WTC11 (cell line): ENCODE measurements around the gene HRH3. TPM values are rescaled to one million over a fixed set of nuclear protein-coding genes. Genes with fewer than 3 reads are reported as not detected.

Source experiments
- ATAC-seq: fragments of 200-7000 bp; cut with Tn5 transposase; 2 replicates; pipeline ENCODE4 v1.10.0; 2021; ENCODE audit warnings: mild to moderate bottlenecking, moderate library complexity
- CTCF ChIA-PET: fragments of 300-600 bp; sonication (Branson Sonifier 250); formaldehyde crosslinking; loops from one replicate; lab custom pipeline; 2021; ENCODE audit warnings: antibody characterized with exemption; lab: Charles Lee
- POLR2A ChIA-PET: fragments of 350-600 bp; sonication (Branson Sonifier 250); formaldehyde crosslinking; loops from one replicate; lab custom pipeline; 2021; ENCODE audit warnings: antibody characterized with exemption; lab: Charles Lee
- DNase-seq: peaks from one replicate; pipeline ENCODE4 v3.0.0; 2021; ENCODE audit warnings: low spot score
- H3K27ac Mint-ChIP-seq: 2 replicates; pipeline ENCODE4 v1.8.0; 2021; ENCODE audit warnings: mixed read lengths
- H3K27me3 Mint-ChIP-seq: 2 replicates; pipeline ENCODE4 v1.8.0; 2021; ENCODE audit warnings: low read depth, mild to moderate bottlenecking, moderate library complexity, mixed read lengths
- H3K36me3 Mint-ChIP-seq: 2 replicates; pipeline ENCODE4 v1.8.0; 2021; ENCODE audit warnings: mixed read lengths
- H3K4me1 Mint-ChIP-seq: 2 replicates; pipeline ENCODE4 v1.8.0; 2022; ENCODE audit warnings: mixed read lengths
- H3K4me3 Mint-ChIP-seq: 2 replicates; pipeline ENCODE4 v1.8.0; 2021; ENCODE audit warnings: mild to moderate bottlenecking, moderate library complexity, mixed read lengths
- H3K9me3 Mint-ChIP-seq: 2 replicates; pipeline ENCODE4 v1.8.0; 2021; ENCODE audit warnings: mixed read lengths
- ARID4B ChIP-seq: sonication (generic); formaldehyde crosslinking; IDR thresholded peaks from 2 replicates; pipeline ENCODE4 v1.8.0; 2023; ENCODE audit warnings: missing genetic modification reagents, mild to moderate bottlenecking, borderline replicate concordance
- ATF1 ChIP-seq: sonication (generic); formaldehyde crosslinking; IDR thresholded peaks from 2 replicates; pipeline ENCODE4 v1.8.1; 2023; ENCODE audit warnings: mild to moderate bottlenecking, moderate library complexity, missing genetic modification reagents
- ETV6 ChIP-seq: sonication (generic); formaldehyde crosslinking; IDR thresholded peaks from 2 replicates; pipeline ENCODE4 v1.8.1; 2022; ENCODE audit warnings: mild to moderate bottlenecking, missing genetic modification reagents
- IRF2 ChIP-seq: sonication (generic); formaldehyde crosslinking; IDR thresholded peaks from 2 replicates; pipeline ENCODE4 v1.8.0; 2022; ENCODE audit warnings: low read depth, missing genetic modification reagents, borderline replicate concordance
- JUN ChIP-seq: sonication (generic); formaldehyde crosslinking; IDR thresholded peaks from 2 replicates; pipeline ENCODE4 v1.8.0; 2023; ENCODE audit warnings: mild to moderate bottlenecking, missing genetic modification reagents
- OVOL2 ChIP-seq: fragments of 250-450 bp; sonication (Bioruptor Pico); IDR thresholded peaks from 2 replicates; pipeline ENCODE4 v1.9.0; 2021; ENCODE audit warnings: mild to moderate bottlenecking, borderline replicate concordance
- PREB ChIP-seq: sonication (generic); formaldehyde crosslinking; IDR thresholded peaks from 2 replicates; pipeline ENCODE4 v1.8.1; 2022; ENCODE audit warnings: mild to moderate bottlenecking, missing genetic modification reagents, moderate library complexity, borderline replicate concordance
- SOX15 ChIP-seq: fragments of 250-450 bp; sonication (Bioruptor Pico); IDR thresholded peaks from 2 replicates; pipeline ENCODE4 v1.9.0; 2021; ENCODE audit warnings: mild to moderate bottlenecking
- total RNA-seq: library from RNA; stranded (reverse); gene quantifications from 3 replicates; pipeline ENCODE4 v1.2.3, GENCODE V29; 2021
- TF ChIP-seq, protein P1 (sequence below): fragments of 250-450 bp; sonication (Bioruptor Pico); IDR thresholded peaks from 2 replicates; pipeline ENCODE4 v1.9.0; 2021; ENCODE audit warnings: mild to moderate bottlenecking, borderline replicate concordance
- TF ChIP-seq, protein P2 (sequence below): fragments of 250-450 bp; sonication (Bioruptor Pico); IDR thresholded peaks from 2 replicates; pipeline ENCODE4 v1.8.0; 2021; ENCODE audit warnings: mild to moderate bottlenecking
- TF ChIP-seq, protein P3 (sequence below): sonication (generic); formaldehyde crosslinking; IDR thresholded peaks from 2 replicates; pipeline ENCODE4 v1.8.0; 2022; ENCODE audit warnings: missing genetic modification reagents

HRH3 gene
- total RNA-seq, 1 experiment from 2014 or later, result 3.3 TPM

DNA sequence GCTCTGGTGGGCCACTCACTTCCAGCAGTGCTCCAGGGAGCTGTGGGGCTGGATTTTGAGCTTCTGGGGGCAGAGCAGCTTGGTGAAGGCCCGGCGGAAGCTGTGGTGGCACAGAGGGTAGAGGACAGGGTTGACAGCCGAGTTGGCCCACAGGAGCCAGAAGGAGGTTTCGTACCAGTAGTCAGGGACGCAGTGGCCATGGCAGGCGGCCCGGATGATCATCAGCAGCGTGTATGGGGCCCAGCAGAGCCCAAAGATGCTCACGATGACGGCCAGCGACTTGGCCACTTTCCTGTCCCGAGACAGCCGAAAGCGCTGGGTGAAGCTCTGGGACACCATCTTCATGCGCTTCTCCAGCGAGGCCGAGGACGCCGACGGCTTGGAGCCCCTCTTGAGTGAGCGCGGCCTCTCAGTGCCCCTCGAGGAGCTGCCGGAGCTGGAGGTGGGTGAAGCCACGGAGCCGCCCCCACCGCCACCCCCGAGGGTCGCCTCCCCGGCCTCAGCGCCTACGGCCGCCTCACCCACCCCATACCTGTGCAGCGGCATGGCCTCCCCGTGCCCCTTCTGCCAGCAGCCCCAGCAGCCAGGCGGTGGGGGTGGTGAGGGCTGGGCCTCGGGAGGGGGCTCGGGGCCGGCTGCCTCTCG, 4.0 kb downstream of the HRH3 start (continued):
- TF ChIP-seq, protein P1, sequence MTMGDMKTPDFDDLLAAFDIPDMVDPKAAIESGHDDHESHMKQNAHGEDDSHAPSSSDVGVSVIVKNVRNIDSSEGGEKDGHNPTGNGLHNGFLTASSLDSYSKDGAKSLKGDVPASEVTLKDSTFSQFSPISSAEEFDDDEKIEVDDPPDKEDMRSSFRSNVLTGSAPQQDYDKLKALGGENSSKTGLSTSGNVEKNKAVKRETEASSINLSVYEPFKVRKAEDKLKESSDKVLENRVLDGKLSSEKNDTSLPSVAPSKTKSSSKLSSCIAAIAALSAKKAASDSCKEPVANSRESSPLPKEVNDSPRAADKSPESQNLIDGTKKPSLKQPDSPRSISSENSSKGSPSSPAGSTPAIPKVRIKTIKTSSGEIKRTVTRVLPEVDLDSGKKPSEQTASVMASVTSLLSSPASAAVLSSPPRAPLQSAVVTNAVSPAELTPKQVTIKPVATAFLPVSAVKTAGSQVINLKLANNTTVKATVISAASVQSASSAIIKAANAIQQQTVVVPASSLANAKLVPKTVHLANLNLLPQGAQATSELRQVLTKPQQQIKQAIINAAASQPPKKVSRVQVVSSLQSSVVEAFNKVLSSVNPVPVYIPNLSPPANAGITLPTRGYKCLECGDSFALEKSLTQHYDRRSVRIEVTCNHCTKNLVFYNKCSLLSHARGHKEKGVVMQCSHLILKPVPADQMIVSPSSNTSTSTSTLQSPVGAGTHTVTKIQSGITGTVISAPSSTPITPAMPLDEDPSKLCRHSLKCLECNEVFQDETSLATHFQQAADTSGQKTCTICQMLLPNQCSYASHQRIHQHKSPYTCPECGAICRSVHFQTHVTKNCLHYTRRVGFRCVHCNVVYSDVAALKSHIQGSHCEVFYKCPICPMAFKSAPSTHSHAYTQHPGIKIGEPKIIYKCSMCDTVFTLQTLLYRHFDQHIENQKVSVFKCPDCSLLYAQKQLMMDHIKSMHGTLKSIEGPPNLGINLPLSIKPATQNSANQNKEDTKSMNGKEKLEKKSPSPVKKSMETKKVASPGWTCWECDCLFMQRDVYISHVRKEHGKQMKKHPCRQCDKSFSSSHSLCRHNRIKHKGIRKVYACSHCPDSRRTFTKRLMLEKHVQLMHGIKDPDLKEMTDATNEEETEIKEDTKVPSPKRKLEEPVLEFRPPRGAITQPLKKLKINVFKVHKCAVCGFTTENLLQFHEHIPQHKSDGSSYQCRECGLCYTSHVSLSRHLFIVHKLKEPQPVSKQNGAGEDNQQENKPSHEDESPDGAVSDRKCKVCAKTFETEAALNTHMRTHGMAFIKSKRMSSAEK (CRISPR knock-in tag), result no peak

DNA sequence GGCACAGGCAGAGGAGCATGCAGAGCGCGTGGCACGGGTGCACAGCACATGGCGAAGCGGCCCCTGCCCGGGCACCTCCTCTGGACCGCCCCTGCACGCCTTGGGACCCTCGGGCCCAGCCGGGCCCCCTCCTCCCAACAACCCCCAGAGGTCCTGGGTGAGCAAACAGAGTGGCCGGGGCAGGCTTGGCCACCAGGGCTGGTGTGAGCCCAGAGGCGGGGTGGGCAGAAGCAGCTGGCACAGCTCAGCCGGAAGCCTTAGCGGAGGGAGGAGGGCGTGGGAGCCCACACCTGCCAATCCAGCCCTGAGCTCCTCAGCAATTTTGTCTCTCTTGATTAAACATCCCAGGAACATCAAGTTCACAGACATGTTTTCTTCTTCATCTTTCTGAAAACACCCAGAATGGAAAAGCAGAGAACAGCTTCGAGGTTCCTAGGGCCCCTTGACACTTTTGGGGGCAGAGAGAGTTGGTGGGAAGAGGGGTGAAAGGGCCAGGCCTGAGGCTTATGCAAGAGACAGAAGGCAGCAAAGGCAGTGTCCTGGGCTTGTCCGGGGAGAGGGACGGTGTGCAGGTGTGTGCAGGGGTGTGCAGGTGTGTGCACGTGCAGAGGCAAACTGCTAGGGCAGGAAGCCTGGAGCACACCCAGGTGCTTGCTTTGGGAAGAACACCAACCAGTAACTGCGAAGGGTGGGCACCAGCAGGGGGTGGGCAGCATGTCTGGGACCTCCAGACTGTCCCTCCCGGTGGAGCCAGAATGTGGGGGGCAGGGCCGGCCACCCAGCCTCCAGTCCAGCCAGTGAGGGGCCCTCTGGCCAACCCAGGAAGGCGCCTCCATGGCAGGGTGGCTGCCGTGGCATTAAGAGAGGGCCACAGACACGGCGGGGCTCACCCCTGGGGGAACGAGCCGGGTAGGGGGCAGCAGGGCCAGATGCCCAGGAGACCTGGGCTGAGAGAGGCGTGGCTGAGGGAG, 4.8 kb downstream of the HRH3 start:
- DNase-seq (no peak), ATAC-seq (no peak)
- peaks cover 18% of the 10 kb centered on the region for H3K27me3 Mint-ChIP-seq
- no peaks in the 10 kb centered on the region for H3K9me3 Mint-ChIP-seq
- CTCF ChIA-PET, result no interaction called here
- TF ChIP-seq ARID4B (no peak), ETV6 (no peak), JUN (CRISPR knock-in tag) (no peak), PREB (CRISPR knock-in tag) (no peak), IRF2 (no peak), ATF1 (CRISPR knock-in tag) (no peak), SOX15 (no peak), OVOL2 (no peak)
- TF ChIP-seq, protein P2, sequence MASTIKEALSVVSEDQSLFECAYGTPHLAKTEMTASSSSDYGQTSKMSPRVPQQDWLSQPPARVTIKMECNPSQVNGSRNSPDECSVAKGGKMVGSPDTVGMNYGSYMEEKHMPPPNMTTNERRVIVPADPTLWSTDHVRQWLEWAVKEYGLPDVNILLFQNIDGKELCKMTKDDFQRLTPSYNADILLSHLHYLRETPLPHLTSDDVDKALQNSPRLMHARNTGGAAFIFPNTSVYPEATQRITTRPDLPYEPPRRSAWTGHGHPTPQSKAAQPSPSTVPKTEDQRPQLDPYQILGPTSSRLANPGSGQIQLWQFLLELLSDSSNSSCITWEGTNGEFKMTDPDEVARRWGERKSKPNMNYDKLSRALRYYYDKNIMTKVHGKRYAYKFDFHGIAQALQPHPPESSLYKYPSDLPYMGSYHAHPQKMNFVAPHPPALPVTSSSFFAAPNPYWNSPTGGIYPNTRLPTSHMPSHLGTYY (CRISPR knock-in tag), result no peak
- TF ChIP-seq, protein P3, sequence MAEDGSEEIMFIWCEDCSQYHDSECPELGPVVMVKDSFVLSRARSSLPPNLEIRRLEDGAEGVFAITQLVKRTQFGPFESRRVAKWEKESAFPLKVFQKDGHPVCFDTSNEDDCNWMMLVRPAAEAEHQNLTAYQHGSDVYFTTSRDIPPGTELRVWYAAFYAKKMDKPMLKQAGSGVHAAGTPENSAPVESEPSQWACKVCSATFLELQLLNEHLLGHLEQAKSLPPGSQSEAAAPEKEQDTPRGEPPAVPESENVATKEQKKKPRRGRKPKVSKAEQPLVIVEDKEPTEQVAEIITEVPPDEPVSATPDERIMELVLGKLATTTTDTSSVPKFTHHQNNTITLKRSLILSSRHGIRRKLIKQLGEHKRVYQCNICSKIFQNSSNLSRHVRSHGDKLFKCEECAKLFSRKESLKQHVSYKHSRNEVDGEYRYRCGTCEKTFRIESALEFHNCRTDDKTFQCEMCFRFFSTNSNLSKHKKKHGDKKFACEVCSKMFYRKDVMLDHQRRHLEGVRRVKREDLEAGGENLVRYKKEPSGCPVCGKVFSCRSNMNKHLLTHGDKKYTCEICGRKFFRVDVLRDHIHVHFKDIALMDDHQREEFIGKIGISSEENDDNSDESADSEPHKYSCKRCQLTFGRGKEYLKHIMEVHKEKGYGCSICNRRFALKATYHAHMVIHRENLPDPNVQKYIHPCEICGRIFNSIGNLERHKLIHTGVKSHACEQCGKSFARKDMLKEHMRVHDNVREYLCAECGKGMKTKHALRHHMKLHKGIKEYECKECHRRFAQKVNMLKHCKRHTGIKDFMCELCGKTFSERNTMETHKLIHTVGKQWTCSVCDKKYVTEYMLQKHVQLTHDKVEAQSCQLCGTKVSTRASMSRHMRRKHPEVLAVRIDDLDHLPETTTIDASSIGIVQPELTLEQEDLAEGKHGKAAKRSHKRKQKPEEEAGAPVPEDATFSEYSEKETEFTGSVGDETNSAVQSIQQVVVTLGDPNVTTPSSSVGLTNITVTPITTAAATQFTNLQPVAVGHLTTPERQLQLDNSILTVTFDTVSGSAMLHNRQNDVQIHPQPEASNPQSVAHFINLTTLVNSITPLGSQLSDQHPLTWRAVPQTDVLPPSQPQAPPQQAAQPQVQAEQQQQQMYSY (CRISPR knock-in tag), result no peak
- H3K36me3 Mint-ChIP-seq, result no peaks in the 10 kb centered on the region
- POLR2A ChIA-PET, result no interaction called here
- no peak overlapping the region for H3K27ac Mint-ChIP-seq
- H3K4me3 Mint-ChIP-seq, result no peak overlapping the region
- peaks cover 9% of the 10 kb centered on the region for H3K4me1 Mint-ChIP-seq
